ENCODE measurements around the gene ABL1.
"Not testable (repeated sequence)": the region's sequence is repeated elsewhere in the genome, so short reads cannot be mapped to it uniquely, and the experiment has no call there.

Gene ABL1

DNA sequence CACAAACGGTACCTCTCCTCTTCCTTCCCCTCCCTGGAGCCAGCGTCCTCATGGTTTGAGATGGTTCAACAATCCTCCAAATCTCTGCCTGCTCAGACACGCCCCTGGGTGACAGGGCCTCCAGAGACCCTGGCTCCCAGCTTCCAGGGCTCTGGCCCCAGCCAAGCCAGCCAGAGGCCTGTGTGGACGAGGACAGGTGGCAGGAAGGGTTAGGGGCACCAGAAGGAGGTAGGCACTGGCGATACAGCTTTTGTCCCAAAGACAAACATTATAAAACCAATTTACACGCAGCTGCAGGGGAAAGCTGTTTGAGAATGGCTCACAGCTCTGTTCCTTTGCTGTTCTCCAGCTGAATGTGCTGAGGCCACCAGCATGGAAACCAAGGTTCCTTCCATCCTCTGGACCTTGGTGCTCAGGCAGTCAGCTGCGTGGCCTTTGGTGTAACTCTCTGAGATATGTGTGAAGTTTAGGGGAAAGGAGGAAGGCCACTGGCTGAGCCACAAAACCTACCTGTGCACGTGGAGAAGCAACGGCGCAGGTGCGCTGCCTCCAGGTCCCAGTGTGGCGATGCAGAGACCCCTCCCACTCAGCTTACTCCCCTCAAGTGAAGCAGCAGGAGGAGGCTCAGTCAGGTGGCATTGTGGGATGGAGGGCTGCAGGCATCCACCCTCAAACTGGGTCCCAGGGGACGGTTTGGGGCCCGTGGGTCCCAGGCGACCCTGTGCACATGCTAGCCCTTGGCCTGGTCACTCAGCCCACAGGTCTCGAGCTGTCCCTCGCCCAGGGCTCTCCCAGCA lies 65.8 kb downstream of the ABL1 start:
- DNase-seq (ENCODE audit: extremely low read depth in 1 of 2, low read depth in 1 of 2) = no peak

GRCh38 chr9:130901498-130902203 lies 66.6 kb downstream of the ABL1 start:
- no peak for DNase-seq (ENCODE audit: extremely low read depth in 1 of 2, low read depth in 1 of 2)

DNA sequence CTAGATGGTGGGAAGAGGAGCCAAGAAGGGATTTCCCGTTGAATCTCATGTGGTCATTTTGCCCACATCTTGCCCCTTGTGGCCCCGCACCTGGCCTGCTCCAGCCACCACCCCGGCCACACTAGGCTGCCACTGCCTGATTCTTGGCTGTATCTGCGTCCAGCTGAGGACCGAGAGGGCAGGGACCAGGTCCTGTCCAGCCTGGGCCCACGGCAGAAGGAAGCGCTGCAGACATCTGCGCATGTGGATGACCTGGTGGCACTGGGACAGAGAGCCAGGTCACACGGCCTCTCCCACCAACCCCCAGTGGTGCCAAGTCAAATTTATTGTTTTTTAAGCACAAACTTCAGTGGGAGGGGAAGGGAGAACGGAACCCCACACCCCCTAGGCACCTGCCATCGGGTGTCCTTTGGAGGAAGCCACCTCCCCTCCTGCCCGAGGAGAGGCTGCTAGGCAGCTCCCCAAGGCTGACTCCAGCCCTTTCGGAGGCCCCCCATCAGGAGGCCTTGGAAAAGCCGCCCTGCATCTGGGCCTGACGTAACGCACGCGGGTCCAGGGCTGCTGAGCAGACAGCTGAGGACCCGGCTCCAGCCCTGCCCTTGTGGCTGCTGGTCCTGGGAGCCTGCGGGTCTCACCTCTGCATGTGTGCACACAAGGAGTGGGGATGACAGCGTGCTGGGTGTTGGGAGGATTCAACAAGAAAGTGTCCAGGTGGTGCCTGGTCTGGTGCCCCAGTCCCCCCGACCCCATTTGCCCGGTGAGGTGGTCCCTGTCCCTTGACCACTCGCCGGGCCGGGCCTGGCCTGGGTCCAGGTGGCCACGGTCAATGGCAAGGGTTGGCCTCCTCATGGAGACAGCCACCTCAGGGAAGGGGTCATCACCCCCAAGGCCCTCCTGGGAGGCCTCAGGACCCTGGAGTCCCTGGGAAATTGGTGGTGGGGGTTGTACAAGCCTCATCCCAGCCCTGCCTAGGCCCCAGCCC lies 67.4 kb downstream of the ABL1 start:
- no peak for DNase-seq (ENCODE audit: extremely low read depth in 1 of 2, low read depth in 1 of 2)

DNA sequence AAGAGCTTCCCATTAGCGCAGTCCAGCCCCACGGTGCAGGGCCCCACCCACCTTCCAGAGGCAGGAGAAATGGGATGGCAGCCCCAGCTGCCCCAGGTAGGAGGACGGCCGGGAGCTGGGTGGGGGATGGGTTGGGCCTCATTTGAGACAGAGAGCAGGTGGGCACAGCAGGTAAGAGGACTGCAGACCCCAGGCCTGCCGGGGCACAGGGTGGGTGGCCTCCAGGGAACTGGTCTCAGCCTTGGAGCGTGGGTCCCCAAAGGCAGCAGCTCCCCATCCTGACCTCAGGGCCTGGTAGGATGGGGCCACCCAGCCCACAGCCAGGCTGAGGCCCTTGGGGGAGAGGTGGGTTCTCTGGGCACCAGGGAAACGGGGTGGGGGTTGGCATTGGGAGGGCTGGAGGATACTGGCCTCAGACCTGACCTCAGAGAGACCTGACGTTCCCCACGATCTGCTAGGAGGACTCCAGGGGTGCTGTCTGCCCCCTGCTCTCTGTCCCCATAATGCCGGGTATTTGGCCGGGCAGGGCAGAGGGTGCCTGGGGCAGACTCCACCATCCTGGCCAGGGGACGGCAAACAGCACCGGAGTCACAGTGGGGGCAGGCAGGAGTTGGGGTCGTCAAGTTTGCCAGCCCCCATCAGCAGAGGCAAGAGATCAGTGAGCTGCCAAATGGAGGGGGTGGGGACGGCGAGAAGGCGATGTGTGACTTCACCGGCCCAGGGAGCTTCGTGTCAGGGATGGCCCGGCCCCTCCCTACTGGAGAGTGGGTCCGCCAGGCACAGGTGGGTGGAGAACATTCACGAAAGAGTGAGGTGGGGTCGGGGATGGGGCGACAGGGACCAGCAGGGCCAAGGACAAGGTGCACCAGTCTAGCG lies 68.4 kb downstream of the ABL1 start:
- DNase-seq (ENCODE audit: extremely low read depth in 1 of 2, low read depth in 1 of 2) = no peak

- DNase-seq (ENCODE audit: extremely low read depth in 1 of 2, low read depth in 1 of 2) = no peak
Observed at GRCh38 chr9:130904070-130905044, 69.3 kb downstream of the ABL1 start.

GRCh38 chr9:130905125-130905901 lies 70.3 kb downstream of the ABL1 start:
- no peak for DNase-seq (ENCODE audit: extremely low read depth in 1 of 2, low read depth in 1 of 2)

GRCh38 chr9:130905902-130906734 lies 71.1 kb downstream of the ABL1 start:
- DNase-seq (ENCODE audit: extremely low read depth in 1 of 2, low read depth in 1 of 2) = no peak

- no peak for DNase-seq (ENCODE audit: extremely low read depth in 1 of 2, low read depth in 1 of 2)
Observed at GRCh38 chr9:130906735-130907416, 71.8 kb downstream of the ABL1 start.

DNA sequence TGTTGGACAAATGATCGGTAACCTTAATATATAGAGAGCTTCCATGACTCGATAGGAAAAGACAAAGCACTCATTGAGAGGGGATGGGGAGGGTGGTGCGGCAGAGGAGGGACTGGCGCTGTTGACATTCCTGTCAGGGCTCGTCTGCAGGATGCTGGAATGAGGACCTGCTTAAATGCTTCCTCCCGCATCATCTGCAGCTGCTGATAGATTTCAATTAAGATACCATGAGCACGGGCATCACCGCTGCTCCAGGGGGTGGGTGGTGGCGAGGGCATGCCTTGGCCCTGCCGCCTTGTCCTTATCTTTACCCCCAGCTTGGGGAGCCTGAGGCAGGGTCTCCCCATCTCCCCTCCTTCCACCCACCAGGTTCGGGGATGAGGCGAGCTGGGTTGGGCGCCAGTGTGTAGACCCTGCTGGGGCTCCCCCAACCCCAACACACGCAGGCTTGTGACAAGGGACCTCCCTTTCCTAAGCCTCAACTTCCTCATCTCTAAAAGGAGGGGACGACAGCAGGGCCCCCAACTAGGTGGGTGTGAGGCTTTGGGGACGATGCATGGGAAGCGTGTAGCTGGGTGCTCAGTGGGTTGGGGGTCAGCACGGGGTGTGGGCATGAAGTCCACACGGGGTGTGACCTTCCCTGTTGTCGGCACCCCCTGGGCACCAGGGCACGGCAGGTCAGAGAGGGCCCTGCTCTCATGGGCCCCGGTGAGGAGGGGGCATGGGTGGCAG lies 73.3 kb downstream of the ABL1 start:
- DNase-seq (ENCODE audit: extremely low read depth in 1 of 2, low read depth in 1 of 2) = no peak

DNA sequence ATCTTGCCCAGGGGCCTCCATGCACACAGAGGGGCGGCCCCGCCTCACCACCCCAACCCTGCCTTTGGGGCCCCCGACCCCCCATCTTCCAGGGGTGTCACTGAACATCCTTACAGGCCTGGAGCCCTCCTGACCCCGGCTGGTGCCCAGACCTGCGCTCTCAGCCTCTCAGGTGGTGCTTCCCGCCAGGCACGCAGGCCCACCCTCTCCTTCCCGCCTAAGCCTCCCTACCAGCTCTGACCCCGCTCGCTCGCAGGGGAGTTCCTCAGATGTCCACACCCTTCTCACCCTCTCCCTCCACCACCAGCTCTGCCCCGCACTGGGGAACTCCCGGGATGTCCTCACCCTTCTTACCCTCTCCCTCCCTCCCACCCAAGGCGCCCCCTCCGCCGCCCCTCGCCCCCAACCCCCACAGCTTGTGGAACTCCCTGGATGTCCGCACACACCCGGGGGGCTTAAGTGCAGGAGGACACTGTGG lies 73.9 kb downstream of the ABL1 start:
- DNase-seq (ENCODE audit: extremely low read depth in 1 of 2, low read depth in 1 of 2) = no peak

- DNase-seq (ENCODE audit: extremely low read depth in 1 of 2, low read depth in 1 of 2) = not testable (repeated sequence)
Observed at GRCh38 chr9:130910041-130910440, 75.0 kb downstream of the ABL1 start.

DNA sequence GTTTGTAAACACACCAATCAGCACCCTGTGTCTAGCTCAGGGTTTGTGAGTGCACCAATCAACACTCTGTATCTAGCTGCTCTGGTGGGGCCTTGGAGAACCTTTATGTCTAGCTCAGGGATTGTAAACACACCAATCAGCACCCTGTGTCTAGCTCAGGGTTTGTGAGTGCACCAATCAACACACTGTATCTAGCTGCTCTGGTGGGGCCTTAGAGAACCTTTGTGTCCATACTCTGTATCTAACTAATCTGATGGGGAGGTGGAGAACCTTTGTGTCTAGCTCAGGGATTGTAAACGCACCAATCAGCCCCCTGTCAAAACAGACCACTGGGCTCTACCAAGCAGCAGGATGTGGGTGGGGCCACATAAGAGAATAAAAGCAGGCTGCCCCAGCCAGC lies 75.6 kb downstream of the ABL1 start:
- not testable (repeated sequence) for DNase-seq (ENCODE audit: extremely low read depth in 1 of 2, low read depth in 1 of 2)

- DNase-seq (ENCODE audit: extremely low read depth in 1 of 2, low read depth in 1 of 2) = no peak
Observed at GRCh38 chr9:130911254-130912049, 76.4 kb downstream of the ABL1 start.

DNA sequence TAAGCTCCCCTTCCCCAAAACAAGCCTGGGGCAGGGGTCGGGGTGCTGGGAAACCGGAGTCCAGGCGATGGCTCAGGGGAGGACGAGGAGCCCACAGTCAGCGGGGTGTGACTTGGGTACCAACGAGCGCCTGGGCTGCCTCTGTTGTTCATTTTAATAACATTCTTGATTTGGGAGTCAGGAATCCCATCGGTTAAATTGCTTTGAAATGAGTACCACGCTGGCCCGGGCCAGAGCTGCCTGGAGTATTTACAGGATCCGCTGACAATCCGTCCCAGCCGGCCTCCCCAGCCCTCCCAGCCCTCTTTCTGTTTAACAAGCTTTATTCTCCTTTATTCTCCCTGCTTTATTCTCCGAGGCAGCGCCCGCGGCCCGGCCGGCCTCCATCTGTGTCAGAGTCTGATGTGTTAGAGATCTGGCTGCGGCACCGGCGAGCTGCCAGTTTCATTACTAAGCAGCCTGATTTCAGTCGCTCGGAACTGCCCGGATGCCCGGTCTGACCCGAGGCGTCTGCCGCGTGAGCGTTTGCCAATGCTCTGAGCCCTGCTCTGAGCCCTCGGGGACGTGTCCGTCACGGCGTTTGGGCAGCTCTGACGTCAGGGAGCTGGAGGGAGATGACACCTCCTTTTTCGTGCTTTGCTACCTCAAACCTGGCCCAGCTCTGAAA lies 78.0 kb downstream of the ABL1 start:
- DNase-seq (ENCODE audit: extremely low read depth in 1 of 2, low read depth in 1 of 2) = no peak

Data from stimulated activated CD8-positive, alpha-beta memory T cell treated with anti-CD3 and anti-CD28 coated beads, Interleukin-7, amount 100 ng/mL, for 48 hours (primary cell).